K562 (cell line): Measurements from ENCODE around the gene RPL19. TPM values are rescaled to one million over a fixed set of nuclear protein-coding genes. Genes with fewer than 3 reads are reported as not detected.
A peak's percentile ranks its signal among the peaks of the same experiment; 100 is the strongest.

Experiments
- ARID1B ChIP-seq: fragments of 450-650 bp; IDR thresholded peaks from 2 replicates; pipeline ENCODE4 v1.6.1; 2016; ENCODE audit warnings: antibody characterized with exemption, mild to moderate bottlenecking, inconsistent platforms
- BRF1 ChIP-seq: IDR thresholded peaks from 3 replicates; pipeline ENCODE4 v1.6.1; 2011; ENCODE audit warnings: borderline replicate concordance, mild to moderate bottlenecking; ENCODE audit not compliant: insufficient read length; ENCODE audit errors: extremely low read depth
- CEBPG ChIP-seq, 3 experiments: fragments of 200-800 bp in 1 of 3; sonication (Bioruptor generic) in 1 of 3; sonication (generic) in 1 of 3; formaldehyde crosslinking in 1 of 3; IDR thresholded peaks in 2 of 3; conservative IDR thresholded peaks in 1 of 3; 2 replicates each; pipeline versions ENCODE4 v1.6.1 to v1.8.0; 2016 to 2022; ENCODE audit warnings: missing compliant biosample characterization in 2 of 3, missing genetic modification characterization in 2 of 3, mild to moderate bottlenecking in 1 of 3, missing genetic modification reagents in 1 of 3
- DPF2 ChIP-seq: fragments of 450-650 bp; IDR thresholded peaks from 2 replicates; pipeline ENCODE4 v1.6.1; 2016
- ELF1 ChIP-seq: fragments of 200-800 bp; sonication (Bioruptor generic); IDR thresholded peaks from 2 replicates; pipeline ENCODE4 v1.6.1; 2016; ENCODE audit warnings: missing genetic modification characterization, missing compliant biosample characterization
- ETS2 ChIP-seq: IDR thresholded peaks from 2 replicates; pipeline ENCODE4 v1.6.1; 2016; ENCODE audit warnings: borderline replicate concordance, missing genetic modification characterization, mild to moderate bottlenecking, moderate library complexity, missing compliant biosample characterization; ENCODE audit not compliant: poor library complexity, severe bottlenecking
- ETV1 ChIP-seq: fragments of 450-650 bp; conservative IDR thresholded peaks from 2 replicates; pipeline ENCODE4 v1.6.1; 2016; ENCODE audit warnings: missing genetic modification characterization, control low read depth, low read depth, missing compliant biosample characterization
- EWSR1 ChIP-seq: fragments of 450-650 bp; IDR thresholded peaks from 2 replicates; pipeline ENCODE4 v1.6.1; 2018; ENCODE audit warnings: borderline replicate concordance, mild to moderate bottlenecking, low read depth, moderate library complexity; ENCODE audit not compliant: partially characterized antibody
- FOXM1 ChIP-seq, 2 experiments: fragments of 450-650 bp in 1 of 2; sonication (generic) in 1 of 2; formaldehyde crosslinking in 1 of 2; IDR thresholded peaks; 2 replicates each; pipeline versions ENCODE4 v1.6.1 to v1.9.0; 2017 to 2022; ENCODE audit warnings: low read depth in 2 of 2, mild to moderate bottlenecking in 2 of 2, missing genetic modification reagents in 1 of 2, moderate library complexity in 1 of 2
- HDAC3 ChIP-seq: fragments of 450-650 bp; IDR thresholded peaks from 2 replicates; pipeline ENCODE4 v1.6.1; 2018; ENCODE audit warnings: borderline replicate concordance, mild to moderate bottlenecking, moderate library complexity; ENCODE audit not compliant: partially characterized antibody
- HLTF ChIP-seq: fragments of 450-650 bp; IDR thresholded peaks from 2 replicates; pipeline ENCODE4 v1.6.1; 2016
- IRF2 ChIP-seq: sonication (generic); formaldehyde crosslinking; IDR thresholded peaks from 2 replicates; pipeline ENCODE4 v1.8.1; 2022; ENCODE audit warnings: mild to moderate bottlenecking, missing genetic modification reagents
- MTA3 ChIP-seq: fragments of 450-650 bp; formaldehyde crosslinking; IDR thresholded peaks from 2 replicates; pipeline ENCODE4 v1.6.1; 2017; ENCODE audit warnings: mild to moderate bottlenecking, borderline replicate concordance
- NCOR1 ChIP-seq: fragments of 450-650 bp; IDR thresholded peaks from 2 replicates; pipeline ENCODE4 v1.6.1; 2016; ENCODE audit warnings: mild to moderate bottlenecking, moderate library complexity
- POLR3G ChIP-seq: IDR thresholded peaks from 2 replicates; pipeline ENCODE4 v1.6.1; 2011; ENCODE audit not compliant: insufficient read length, insufficient replicate concordance; ENCODE audit errors: extremely low read depth
- PRMT5 ChIP-seq: sonication (generic); formaldehyde crosslinking; IDR thresholded peaks from 2 replicates; pipeline ENCODE4 v1.5.0; 2020; ENCODE audit warnings: missing genetic modification reagents
- SMAD1 ChIP-seq: fragments of 150-350 bp; IDR thresholded peaks from 2 replicates; pipeline ENCODE4 v1.6.1; 2014; ENCODE audit warnings: low read length, low read depth; ENCODE audit not compliant: partially characterized antibody
- SMARCC2 ChIP-seq: fragments of 450-650 bp; IDR thresholded peaks from 2 replicates; pipeline ENCODE4 v1.6.1; 2017; ENCODE audit warnings: antibody characterized with exemption, moderate library complexity, mild to moderate bottlenecking, low read depth
- SMC3 ChIP-seq: conservative IDR thresholded peaks from 2 replicates; pipeline ENCODE4 v1.6.1; 2011; ENCODE audit warnings: low read depth, low read length, improper control_type of control experiment; ENCODE audit not compliant: insufficient read depth
- SRSF1 ChIP-seq: fragments of 200-400 bp; formaldehyde crosslinking; IDR thresholded peaks from 2 replicates; pipeline ENCODE4 v1.6.1; 2017; ENCODE audit warnings: mild to moderate bottlenecking, low read depth, low read length, moderate library complexity
- ZNF175 ChIP-seq: fragments of 200-800 bp; sonication (Bioruptor generic); IDR thresholded peaks from 2 replicates; pipeline ENCODE4 v1.6.1; 2016; ENCODE audit warnings: low read depth, mild to moderate bottlenecking, missing genetic modification characterization, missing compliant biosample characterization
- ZNF217 ChIP-seq: sonication (generic); formaldehyde crosslinking; IDR thresholded peaks from 2 replicates; pipeline ENCODE4 v1.8.0; 2022; ENCODE audit warnings: mild to moderate bottlenecking, missing genetic modification reagents
- ZNF384 ChIP-seq: IDR thresholded peaks from 2 replicates; pipeline ENCODE4 v1.6.1; 2012; ENCODE audit warnings: low read depth, low read length, improper control_type of control experiment
- ZNF589 ChIP-seq: fragments of 200-800 bp; sonication (Bioruptor generic); IDR thresholded peaks from 2 replicates; pipeline ENCODE4 v1.6.1; 2016; ENCODE audit warnings: low read depth, missing genetic modification characterization, missing compliant biosample characterization
- ZNF707 ChIP-seq: fragments of 250-450 bp; sonication (Bioruptor Pico); conservative IDR thresholded peaks from 2 replicates; pipeline ENCODE4 v1.8.0; 2022; ENCODE audit warnings: inconsistent platforms, mild to moderate bottlenecking, moderate library complexity
- ZNF780A ChIP-seq: fragments of 250-450 bp; sonication (Bioruptor Pico); IDR thresholded peaks from 2 replicates; pipeline ENCODE4 v1.5.0; 2021; ENCODE audit warnings: mild to moderate bottlenecking
- polyA plus RNA-seq, 8 experiments: library from polyadenylated mRNA; depleted of rRNA in 4 of 8; stranded (reverse) in 5 of 8; unstranded in 3 of 8; fragments of >200 nt; fragmentation: Nextera tagmentation in 2 of 8; fragmentation: Illumina TruSeq in 1 of 8; extraction: Ambion mirVana in 2 of 8; extraction: Trizol in 1 of 8; gene quantifications; 2 replicates each; pipeline versions ENCODE4 v1.2.1 to v1.2.3, GENCODE V29; 2011 to 2014; ENCODE audit warnings: inconsistent platforms in 1 of 8, missing spikeins in 1 of 8
- total RNA-seq, 7 experiments: library from RNA; depleted of rRNA in 6 of 7; stranded (reverse); fragments of >200 nt in 6 of 7; fragmentation: Illumina TruSeq in 2 of 7; extraction: Trizol in 2 of 7; gene quantifications; 2 replicates each; pipeline versions ENCODE4 v1.2.1 to v1.2.3, GENCODE V29; 2011 to 2021; ENCODE audit warnings: low replicate concordance in 1 of 7

RPL19 gene
- total and polyA plus RNA-seq, 9 of the 15 experiments (the other 6 are each of a cell fraction or from before 2014, with no cell fraction given): 2,263 to 4,614 (median 3,727) TPM

GRCh38 chr17:39235555-39236449, 35.7 kb downstream of the RPL19 start (continued):
- TF ChIP-seq PRMT5 (CRISPR knock-in tag) (no peak), ZNF589 (no peak), SRSF1 (no peak), ETS2 (tag) (no peak), ZNF384 (no peak), FOXM1 (IDR thresholded peaks at IDR 0.05; ENCODE audit: low read depth) (no peak), FOXM1 (CRISPR knock-in tag; IDR thresholded peaks at IDR 0.05; ENCODE audit: low read depth) (no peak), CEBPG (CRISPR knock-in tag; IDR thresholded peaks at IDR 0.05) (no peak), CEBPG (tag; conservative IDR thresholded peaks at IDR 0.05 in 1 of 2, IDR thresholded peaks at IDR 0.05 in 1 of 2) (no peak), IRF2 (CRISPR knock-in tag) (no peak), BRF1 (no peak), ZNF175 (CRISPR knock-in tag) (no peak), HDAC3 (no peak), ZNF217 (CRISPR knock-in tag) (no peak), ZNF707 (CRISPR knock-in tag) (no peak), ZNF780A (CRISPR knock-in tag) (no peak), SMC3 (peak; percentile 57; the same call in 1 of the 2 replicates), POLR3G (no peak), ELF1 (tag) (no peak), SMAD1 (no peak), DPF2 (0 out of 2 replicates have a peak, but pooled peaks have one; percentile 14), EWSR1 (no peak), NCOR1 (no peak), HLTF (no peak), ETV1 (tag) (no peak), MTA3 (peak; percentile 72; the same call in 1 of the 2 replicates), SMARCC2 (no peak), ARID1B (no peak)
